IMR-90 (cell line): ENCODE measurements around the gene ABHD16A. TPM values are rescaled to one million over a fixed set of nuclear protein-coding genes. Genes with fewer than 3 reads are reported as not detected.

Source experiments
- ATAC-seq: fragments of 200-7000 bp; cut with Tn5 transposase; 2 replicates; pipeline ENCODE4 v1.9.1; 2020; ENCODE audit warnings: low read depth, mild to moderate bottlenecking, moderate library complexity
- BruUV-seq: library from RNA; stranded (reverse); fragments of 400-500 nt; replicated peaks from 2 replicates; lab custom pipeline; 2021; lab: Mats Ljungman, UMichigan
- CTCF ChIA-PET: fragments of 300-600 bp; formaldehyde crosslinking; extraction: SDS; loops from one replicate; lab custom pipeline; 2021; ENCODE audit warnings: antibody characterized with exemption; lab: Yijun Ruan, JAX
- POLR2A ChIA-PET: fragments of 300-600 bp; sonication (Branson Sonifier 250); formaldehyde crosslinking; loops from one replicate; lab custom pipeline; 2022; ENCODE audit warnings: antibody characterized with exemption; ENCODE audit not compliant: unreplicated experiment; lab: Charles Lee
- DNase-seq: peaks from one replicate; pipeline ENCODE4 v3.0.0; 2013
- H2AFZ ChIP-seq: replicated peaks from 2 replicates; pipeline ENCODE3; 2013; ENCODE audit warnings: low read length, mild to moderate bottlenecking; ENCODE audit not compliant: poor library complexity
- H2AK5ac ChIP-seq: 2 replicates; pipeline ENCODE4 v1.6.1; 2013; ENCODE audit warnings: low read depth, low read length, inconsistent platforms
- H2AK9ac ChIP-seq: replicated peaks from 2 replicates; pipeline ENCODE3; 2013; ENCODE audit warnings: mild to moderate bottlenecking, low read depth, low read length, moderate library complexity; ENCODE audit not compliant: poor library complexity
- H2BK120ac ChIP-seq: 2 replicates; pipeline ENCODE4 v1.6.1; 2013; ENCODE audit warnings: low read depth, low read length, inconsistent platforms
- H2BK15ac ChIP-seq: 3 replicates; pipeline ENCODE4 v1.6.1; 2013; ENCODE audit warnings: low read depth, low read length, inconsistent platforms
- H2BK20ac ChIP-seq: 2 replicates; pipeline ENCODE4 v1.6.1; 2013; ENCODE audit warnings: low read depth, mild to moderate bottlenecking, inconsistent platforms, low read length, moderate library complexity
- H2BK5ac ChIP-seq: 2 replicates; pipeline ENCODE4 v1.6.1; 2013; ENCODE audit warnings: mild to moderate bottlenecking, low read depth, low read length, inconsistent platforms; ENCODE audit not compliant: poor library complexity, severe bottlenecking
- H3K14ac ChIP-seq: replicated peaks from 2 replicates; pipeline ENCODE4 v1.6.1; 2013; ENCODE audit warnings: low read depth, low read length, inconsistent platforms
- H3K18ac ChIP-seq: 2 replicates; pipeline ENCODE4 v1.6.1; 2013; ENCODE audit warnings: low read depth, low read length, control low read depth
- H3K23ac ChIP-seq: 2 replicates; pipeline ENCODE4 v1.6.1; 2013; ENCODE audit warnings: low read depth, low read length, inconsistent platforms
- H3K27ac ChIP-seq: 2 replicates; pipeline ENCODE4 v1.5.1; 2013; ENCODE audit warnings: mild to moderate bottlenecking, control low read depth, low read length; ENCODE audit not compliant: insufficient read depth
- H3K27me3 ChIP-seq: 2 replicates; pipeline ENCODE4 v1.6.1; 2013; ENCODE audit warnings: low read length; ENCODE audit not compliant: control insufficient read depth, insufficient read depth
- H3K36me3 ChIP-seq: 2 replicates; pipeline ENCODE4 v1.6.1; 2013; ENCODE audit warnings: low read length, mixed read lengths; ENCODE audit not compliant: control insufficient read depth, insufficient read depth
- H3K4ac ChIP-seq: 2 replicates; pipeline ENCODE4 v1.6.1; 2013; ENCODE audit warnings: low read depth, low read length, inconsistent platforms
- H3K4me1 ChIP-seq: 2 replicates; pipeline ENCODE4 v1.6.1; 2013; ENCODE audit warnings: low read length, mixed read lengths; ENCODE audit not compliant: control insufficient read depth, insufficient read depth
- H3K4me2 ChIP-seq: 2 replicates; pipeline ENCODE4 v1.6.1; 2013; ENCODE audit warnings: low read depth, mild to moderate bottlenecking, control low read depth, low read length, moderate library complexity
- H3K4me3 ChIP-seq: 2 replicates; pipeline ENCODE4 v1.5.1; 2013; ENCODE audit warnings: low read depth, mild to moderate bottlenecking, control low read depth, low read length, moderate library complexity; ENCODE audit not compliant: insufficient read depth
- H3K56ac ChIP-seq: 2 replicates; pipeline ENCODE4 v1.6.1; 2013; ENCODE audit warnings: low read length, inconsistent platforms; ENCODE audit not compliant: insufficient read depth; ENCODE audit errors: extremely low read depth
- H3K79me1 ChIP-seq, 2 experiments: 2 replicates each; pipeline ENCODE4 v1.6.1; 2013; ENCODE audit warnings: low read length in 2 of 2, inconsistent platforms in 1 of 2, low read depth in 1 of 2
- H3K9ac ChIP-seq: 2 replicates; pipeline ENCODE4 v1.6.1; 2013; ENCODE audit warnings: low read depth, low read length, control low read depth
- H3K9me1 ChIP-seq: 2 replicates; pipeline ENCODE4 v1.6.1; 2013; ENCODE audit warnings: low read length, inconsistent platforms; ENCODE audit not compliant: insufficient read depth
- H3K9me3 ChIP-seq: 2 replicates; pipeline ENCODE4 v1.6.1; 2013; ENCODE audit warnings: low read length; ENCODE audit not compliant: control insufficient read depth, insufficient read depth
- H4K20me1 ChIP-seq: 2 replicates; pipeline ENCODE4 v1.6.1; 2013; ENCODE audit warnings: low read length, inconsistent platforms; ENCODE audit not compliant: insufficient read depth
- H4K5ac ChIP-seq: 2 replicates; pipeline ENCODE4 v1.6.1; 2013; ENCODE audit warnings: mild to moderate bottlenecking, low read depth, low read length, control low read depth
- H4K8ac ChIP-seq, 2 experiments: 2 replicates each; pipeline ENCODE4 v1.6.1; 2013; ENCODE audit warnings: low read depth in 2 of 2, low read length in 2 of 2, control low read depth in 1 of 2, inconsistent platforms in 1 of 2
- H4K91ac ChIP-seq: 2 replicates; pipeline ENCODE4 v1.6.1; 2013; ENCODE audit warnings: low read depth, low read length, inconsistent platforms; ENCODE audit not compliant: insufficient read depth
- CEBPB ChIP-seq: IDR thresholded peaks from 2 replicates; pipeline ENCODE4 v1.6.1; 2012; ENCODE audit warnings: low read depth, low read length, improper control_type of control experiment
- CTCF ChIP-seq: conservative IDR thresholded peaks from 2 replicates; pipeline ENCODE4 v1.5.1; 2012; ENCODE audit warnings: mild to moderate bottlenecking, low read depth, low read length, improper control_type of control experiment
- FOS ChIP-seq: fragments of 150-350 bp; IDR thresholded peaks from 2 replicates; pipeline ENCODE4 v1.6.1; 2016; ENCODE audit warnings: low read depth, low read length
- MAZ ChIP-seq: IDR thresholded peaks from 2 replicates; pipeline ENCODE4 v1.6.1; 2012; ENCODE audit warnings: low read depth, mild to moderate bottlenecking, low read length, improper control_type of control experiment, moderate library complexity, borderline replicate concordance
- NFE2L2 ChIP-seq: fragments of 150-350 bp; IDR thresholded peaks from 2 replicates; pipeline ENCODE4 v1.6.1; 2016; ENCODE audit warnings: low read depth, mild to moderate bottlenecking, low read length
- POLR2A ChIP-seq: IDR thresholded peaks from 2 replicates; pipeline ENCODE4 v1.6.1; 2012; ENCODE audit warnings: mild to moderate bottlenecking, low read depth, low read length
- WGBS, 2 experiments: methylation state at CpG; one replicate each; pipeline versions ENCODE4 v1.1.5 to v1.1.7; 2013; ENCODE audit warnings: missing lambda C conversion rate in 2 of 2; ENCODE audit not compliant: insufficient read length in 1 of 2; ENCODE audit errors: extremely low coverage in 2 of 2; 5-methylcytosine and 5-hydroxymethylcytosine counted together
- dilution Hi-C: fragments of 300-500 bp; cut with HindIII; formaldehyde crosslinking; loops from one replicate; pipeline ENCODE4 v1.14.3; 2018; ENCODE audit warnings: low sequenced_read_pairs; ENCODE audit not compliant: unreplicated experiment
- in situ Hi-C: fragments of 300-500 bp; cut with MboI; formaldehyde crosslinking; loops from 3 replicates; pipeline ENCODE4 v1.14.3; 2019; ENCODE audit warnings: low sequenced_read_pairs, inconsistent platforms, mixed read lengths
- intact Hi-C: fragments of 100-400 bp; cut with micrococcal nuclease; formaldehyde crosslinking; loops from 2 replicates; pipeline ENCODE4 v1.10.0; 2022
- polyA plus RNA-seq, 3 experiments: library from polyadenylated mRNA; depleted of rRNA; stranded (reverse); fragments of >200 nt; gene quantifications; 2 replicates each; pipeline ENCODE4 v1.2.3, GENCODE V29; 2012; ENCODE audit warnings: low replicate concordance in 1 of 3
- total RNA-seq: library from RNA; depleted of rRNA; stranded (reverse); fragments of >200 nt; gene quantifications from 2 replicates; pipeline ENCODE4 v1.2.3, GENCODE V29; 2012

ABHD16A gene
- total and polyA plus RNA-seq, 2 of the 4 experiments (the other 2 are of a cell fraction): 31.5 to 35.1 TPM

- TF ChIP-seq CTCF: no peak
- no peak for TF ChIP-seq CEBPB
- no peak for TF ChIP-seq FOS
These were observed 25.2 kb downstream of the ABHD16A start (continued) for GRCh38 chr6:31677955-31678354.

GRCh38 chr6:31676904-31677303 lies 26.2 kb downstream of the ABHD16A start:
- H3K36me3 ChIP-seq: peaks cover 16% of the 10 kb centered on the region
- peak overlapping the region; percentile 28 for H2AFZ ChIP-seq
- DNase-seq: no peak
- no peak overlapping the region for H2BK120ac ChIP-seq
- no peak overlapping the region for H3K4ac ChIP-seq
- WGBS, 2 experiments: no CpG with 5 or more reads among the region's 6 CpGs
- no peaks in the 10 kb centered on the region for H3K9me3 ChIP-seq
- CTCF ChIA-PET: no interaction called here
- H3K27me3 ChIP-seq: no peaks in the 10 kb centered on the region
- no peak overlapping the region for H2AK9ac ChIP-seq
- dilution Hi-C loops: no loop called here
- no peak overlapping the region for H2BK5ac ChIP-seq
- H3K27ac ChIP-seq: no peak overlapping the region
- ATAC-seq: no peak
- H4K5ac ChIP-seq: no peak overlapping the region
- H3K18ac ChIP-seq: no peak overlapping the region
- H2BK15ac ChIP-seq: no peak overlapping the region
- H3K4me3 ChIP-seq: no peak overlapping the region
- peaks cover 0 to 3% of the 10 kb centered on the region in 2 experiments; a peak in 1 of 4 replicates for H3K79me1 ChIP-seq
- H2BK20ac ChIP-seq: no peak overlapping the region
- H3K9ac ChIP-seq: no peak overlapping the region
- no peaks in the 10 kb centered on the region for H3K9me1 ChIP-seq
- no peak overlapping the region for H3K56ac ChIP-seq
- no TSS peak for BruUV-seq
- H3K4me2 ChIP-seq: no peak overlapping the region
- H3K4me1 ChIP-seq: peaks cover 9% of the 10 kb centered on the region
- H4K20me1 ChIP-seq: no peaks in the 10 kb centered on the region
- no peak overlapping the region for H3K23ac ChIP-seq
- intact Hi-C loops: no loop called here
- no peak overlapping the region for H3K14ac ChIP-seq
- in situ Hi-C loops: no loop called here
- no peak overlapping the region; a peak in 1 of 4 replicates for H4K8ac ChIP-seq
- TF ChIP-seq MAZ (no peak), FOS (no peak), POLR2A (0 out of 2 replicates have a peak, but pooled peaks have one; percentile 24), NFE2L2 (no peak)
- H4K91ac ChIP-seq: no peak overlapping the region
- no peak overlapping the region for H2AK5ac ChIP-seq
- POLR2A ChIA-PET: no interaction called here
